GM23338 (cell line): ENCODE measurements around the gene RAD23B. TPM values are rescaled to one million over a fixed set of nuclear protein-coding genes. Genes with fewer than 3 reads are reported as not detected.

Experiments used
- ATAC-seq: fragments of 200-7000 bp; cut with Tn5 transposase; 3 replicates; pipeline ENCODE4 v1.9.1; 2020
- DNase-seq: peaks from one replicate; pipeline ENCODE4 v3.0.0-alpha.2; 2015; ENCODE audit warnings: low spot score
- H2AFZ ChIP-seq: fragments of 200-600 bp; sonication (generic); 2 replicates; pipeline ENCODE4 v1.8.0; 2016; ENCODE audit warnings: antibody characterized with exemption, mild to moderate bottlenecking, moderate library complexity
- H3F3A ChIP-seq: fragments of 200-600 bp; sonication (generic); replicated peaks from 2 replicates; pipeline ENCODE4 v1.8.0; 2017; ENCODE audit warnings: antibody characterized with exemption, mixed run types, low read depth
- H3K27ac ChIP-seq: fragments of 200-600 bp; sonication (generic); 2 replicates; pipeline ENCODE4 v1.6.1; 2016; ENCODE audit warnings: low read depth
- H3K27me3 ChIP-seq: fragments of 200-600 bp; sonication (generic); 2 replicates; pipeline ENCODE4 v1.8.0; 2016; ENCODE audit warnings: mild to moderate bottlenecking, mixed run types, moderate library complexity; ENCODE audit not compliant: insufficient read depth
- H3K36me3 ChIP-seq: fragments of 200-600 bp; sonication (generic); 2 replicates; pipeline ENCODE4 v1.8.0; 2016; ENCODE audit warnings: mild to moderate bottlenecking; ENCODE audit not compliant: insufficient read depth
- H3K4me1 ChIP-seq: fragments of 200-600 bp; sonication (generic); 2 replicates; pipeline ENCODE4 v1.8.0; 2016; ENCODE audit warnings: mild to moderate bottlenecking, moderate library complexity; ENCODE audit not compliant: insufficient read depth
- H3K4me2 ChIP-seq: fragments of 200-600 bp; sonication (generic); 2 replicates; pipeline ENCODE4 v1.7.1; 2017; ENCODE audit warnings: mixed run types
- H3K4me3 ChIP-seq: fragments of 200-600 bp; sonication (generic); 2 replicates; pipeline ENCODE4 v1.6.1; 2016; ENCODE audit warnings: mixed run types
- H3K79me2 ChIP-seq: fragments of 200-600 bp; sonication (generic); replicated peaks from 2 replicates; pipeline ENCODE4 v1.8.0; 2017; ENCODE audit warnings: mild to moderate bottlenecking; ENCODE audit not compliant: insufficient read depth
- H3K9me2 ChIP-seq: fragments of 200-600 bp; sonication (generic); 2 replicates; pipeline ENCODE4 v1.8.0; 2017; ENCODE audit not compliant: insufficient read depth
- H4K20me1 ChIP-seq: fragments of 200-600 bp; sonication (generic); replicated peaks from 2 replicates; pipeline ENCODE4 v1.8.0; 2017; ENCODE audit warnings: mild to moderate bottlenecking; ENCODE audit not compliant: insufficient read depth
- H3K27ac Mint-ChIP-seq: 2 replicates; pipeline ENCODE4 v1.8.0; 2020; ENCODE audit warnings: inconsistent platforms, mild to moderate bottlenecking, moderate library complexity, mixed read lengths
- H3K27me3 Mint-ChIP-seq: 3 replicates; pipeline ENCODE4 v1.8.0; 2022; ENCODE audit warnings: low read depth, mild to moderate bottlenecking, moderate library complexity, mixed read lengths, inconsistent platforms; ENCODE audit not compliant: insufficient read depth, poor library complexity
- H3K36me3 Mint-ChIP-seq: 3 replicates; pipeline ENCODE4 v1.8.0; 2021; ENCODE audit warnings: low read depth, mild to moderate bottlenecking, inconsistent platforms, moderate library complexity, mixed read lengths
- H3K4me1 Mint-ChIP-seq: 3 replicates; pipeline ENCODE4 v1.8.0; 2020; ENCODE audit warnings: mild to moderate bottlenecking, inconsistent platforms, mixed read lengths
- H3K4me3 Mint-ChIP-seq: 3 replicates; pipeline ENCODE4 v1.8.0; 2021; ENCODE audit warnings: moderate library complexity, mild to moderate bottlenecking, inconsistent platforms, mixed read lengths
- H3K9me3 Mint-ChIP-seq: 3 replicates; pipeline ENCODE4 v1.8.0; 2020; ENCODE audit warnings: moderate library complexity, mild to moderate bottlenecking, inconsistent platforms, mixed read lengths
- CREB1 ChIP-seq: fragments of 250-450 bp; sonication (Bioruptor Pico); IDR thresholded peaks from 2 replicates; pipeline ENCODE4 v1.5.0; 2020; ENCODE audit warnings: low read depth, mild to moderate bottlenecking, moderate library complexity
- CTCF ChIP-seq, 2 experiments: fragments of 200-600 bp in 1 of 2; sonication (generic) in 1 of 2; conservative IDR thresholded peaks; 2 replicates each; pipeline versions ENCODE4 v1.5.1 to v1.6.1; 2016 to 2017; ENCODE audit warnings: antibody characterized with exemption in 2 of 2, low read depth in 2 of 2, mild to moderate bottlenecking in 2 of 2, moderate library complexity in 1 of 2
- ETS1 ChIP-seq: IDR thresholded peaks from 2 replicates; pipeline ENCODE4 v1.6.1; 2016; ENCODE audit warnings: antibody characterized with exemption
- EZH2 ChIP-seq: fragments of 200-600 bp; sonication (generic); IDR thresholded peaks from one replicate; pipeline ENCODE4 v1.8.0; 2017; ENCODE audit warnings: antibody characterized with exemption, mild to moderate bottlenecking, low read depth; ENCODE audit not compliant: unreplicated experiment
- EZH2phosphoT487 ChIP-seq: fragments of 200-600 bp; sonication (generic); IDR thresholded peaks from one replicate; pipeline ENCODE4 v1.8.1; 2018; ENCODE audit warnings: antibody characterized with exemption; ENCODE audit not compliant: unreplicated experiment
- JUNB ChIP-seq: IDR thresholded peaks from one replicate; pipeline ENCODE4 v1.6.1; 2016; ENCODE audit warnings: antibody characterized with exemption; ENCODE audit not compliant: unreplicated experiment
- NANOG ChIP-seq: IDR thresholded peaks from 2 replicates; pipeline ENCODE4 v1.6.1; 2016; ENCODE audit warnings: antibody characterized with exemption, borderline replicate concordance
- POLR2AphosphoS5 ChIP-seq: IDR thresholded peaks from 2 replicates; pipeline ENCODE4 v1.6.1; 2016; ENCODE audit warnings: antibody characterized with exemption, low read depth
- REST ChIP-seq: IDR thresholded peaks from one replicate; pipeline ENCODE4 v1.6.1; 2018; ENCODE audit warnings: antibody characterized with exemption; ENCODE audit not compliant: unreplicated experiment
- STAT1 ChIP-seq: IDR thresholded peaks from one replicate; pipeline ENCODE4 v1.6.1; 2016; ENCODE audit warnings: antibody characterized with exemption; ENCODE audit not compliant: unreplicated experiment
- ZNF114 ChIP-seq: fragments of 250-450 bp; sonication (Bioruptor Pico); IDR thresholded peaks from 2 replicates; pipeline ENCODE4 v1.5.0; 2020; ENCODE audit warnings: mild to moderate bottlenecking, moderate library complexity
- ZNF331 ChIP-seq: fragments of 250-450 bp; sonication (Bioruptor Pico); IDR thresholded peaks from 2 replicates; pipeline ENCODE4 v1.5.0; 2020; ENCODE audit warnings: low read depth, mild to moderate bottlenecking, moderate library complexity
- ZNF462 ChIP-seq: fragments of 250-450 bp; sonication (Bioruptor Pico); IDR thresholded peaks from 2 replicates; pipeline ENCODE4 v1.5.0; 2020; ENCODE audit warnings: mild to moderate bottlenecking, moderate library complexity
- polyA plus RNA-seq: library from polyadenylated mRNA; unstranded; fragments of >200 nt; fragmentation: Nextera tagmentation; extraction: Ambion mirVana; gene quantifications from 2 replicates; pipeline ENCODE4 v1.2.1, GENCODE V29; 2016
- total RNA-seq: library from RNA; depleted of rRNA; stranded (reverse); fragments of >200 nt; shearing (Covaris generic); gene quantifications from 2 replicates; pipeline ENCODE4 v1.2.3, GENCODE V29; 2014

RAD23B gene
- total and polyA plus RNA-seq, 2 experiments from 2014 or later, result 31.1 to 137 TPM

GRCh38 chr9:107286057-107286456, 3.0 kb downstream of the RAD23B start:
- no peaks in the 10 kb centered on the region for H3F3A ChIP-seq
- peaks cover 46% of the 10 kb centered on the region for H4K20me1 ChIP-seq
- Mint-ChIP-seq H3K36me3 (peaks cover 15% of the 10 kb centered on the region), H3K27ac (peak overlapping the region; percentile 42; the same call in 1 of the 2 replicates), H3K27me3 (peaks cover 2% of the 10 kb centered on the region), H3K9me3 (no peaks in the 10 kb centered on the region), H3K4me3 (peak overlapping the region; percentile 92), H3K4me1 (peaks cover 47% of the 10 kb centered on the region)
- H3K9me2 ChIP-seq, result no peaks in the 10 kb centered on the region
- no peak overlapping the region for H3K27ac ChIP-seq
- TF ChIP-seq STAT1 (no peak), ETS1 (no peak), NANOG (no peak), EZH2 (no peak), POLR2AphosphoS5 (no peak), ZNF462 (CRISPR knock-in tag) (no peak), JUNB (no peak), ZNF114 (no peak), REST (no peak), CREB1 (CRISPR knock-in tag) (no peak), CTCF (conservative IDR thresholded peaks at IDR 0.05; ENCODE audit: low read depth in 2 of 2) (no peak), EZH2phosphoT487 (no peak), ZNF331 (CRISPR knock-in tag) (no peak)
- H3K79me2 ChIP-seq, result peaks cover 81% of the 10 kb centered on the region
- ATAC-seq (no peak), DNase-seq (no peak)
- peak overlapping the region; percentile 60 for H3K4me3 ChIP-seq
- peaks cover 57% of the 10 kb centered on the region for H3K4me1 ChIP-seq
- H2AFZ ChIP-seq, result no peak overlapping the region
- no peaks in the 10 kb centered on the region for H3K36me3 ChIP-seq
- no peaks in the 10 kb centered on the region for H3K27me3 ChIP-seq
- peak overlapping the region; percentile 81 for H3K4me2 ChIP-seq
